H1 (cell line): ENCODE measurements around the gene PEX12. TPM values are rescaled to one million over a fixed set of nuclear protein-coding genes. Genes with fewer than 3 reads are reported as not detected.

ENCODE experiments used
- GABPA ChIP-seq: IDR thresholded peaks from 2 replicates; pipeline ENCODE4 v1.6.1; 2011; ENCODE audit warnings: mild to moderate bottlenecking, low read length, moderate library complexity, borderline replicate concordance; ENCODE audit not compliant: insufficient read depth
- NANOG ChIP-seq: IDR thresholded peaks from 2 replicates; pipeline ENCODE4 v1.6.1; 2011; ENCODE audit warnings: low read length, low read depth, mild to moderate bottlenecking, inconsistent platforms; ENCODE audit not compliant: insufficient read depth, poor library complexity, severe bottlenecking
- NRF1 ChIP-seq: IDR thresholded peaks from 2 replicates; pipeline ENCODE4 v1.6.1; 2011; ENCODE audit warnings: mild to moderate bottlenecking, low read depth, low read length, improper control_type of control experiment
- RAD21 ChIP-seq, 2 experiments: IDR thresholded peaks in 1 of 2; conservative IDR thresholded peaks in 1 of 2; 2 replicates each; pipeline ENCODE4 v1.6.1; 2011; ENCODE audit warnings: low read depth in 2 of 2, low read length in 2 of 2, improper control_type of control experiment in 1 of 2, inconsistent platforms in 1 of 2, mild to moderate bottlenecking in 1 of 2, moderate library complexity in 1 of 2
- RXRA ChIP-seq: IDR thresholded peaks from 2 replicates; pipeline ENCODE4 v1.6.1; 2011; ENCODE audit warnings: low read depth, mild to moderate bottlenecking, low read length, moderate library complexity; ENCODE audit not compliant: insufficient read depth
- USF2 ChIP-seq: IDR thresholded peaks from 2 replicates; pipeline ENCODE4 v1.6.1; 2011; ENCODE audit warnings: low read length, improper control_type of control experiment
- YY1 ChIP-seq: IDR thresholded peaks from 2 replicates; pipeline ENCODE4 v1.6.1; 2011; ENCODE audit warnings: low read depth, mild to moderate bottlenecking, low read length
- polyA plus RNA-seq, 7 experiments: library from polyadenylated mRNA; depleted of rRNA in 3 of 7; stranded (reverse) in 5 of 7; unstranded in 2 of 7; fragments of >200 nt in 5 of 7; fragments of 200-250 nt in 2 of 7; gene quantifications; 1 replicate in 5 of 7; 2 replicates in 1 of 7; 4 replicates in 1 of 7; pipeline versions ENCODE4 v1.2.1 to v1.2.3, GENCODE V29; 2011 to 2013; ENCODE audit warnings: missing spikeins in 2 of 7, mixed read lengths in 2 of 7
- total RNA-seq: library from RNA; stranded (reverse); fragmentation: NEBNext Ultra II Directional; extraction: Animal tissue kit (Norgen Biotek cat#: 25700); gene quantifications from 2 replicates; pipeline ENCODE4 v1.2.1, GENCODE V29; 2021

The PEX12 gene
- total and polyA plus RNA-seq, 2 of the 8 experiments (the other 6 are each of a cell fraction or from before 2014, with no cell fraction given) = 3.0 to 5.9 TPM

GRCh38 chr17:35555691-35556090 lies 22.7 kb downstream of the PEX12 start (continued):
- TF ChIP-seq NRF1 = no peak
- no peak for TF ChIP-seq RXRA
- TF ChIP-seq USF2 = no peak
- no peak for TF ChIP-seq GABPA
- TF ChIP-seq RAD21 (IDR thresholded peaks at IDR 0.05 in 1 of 2, conservative IDR thresholded peaks at IDR 0.05 in 1 of 2; ENCODE audit: low read depth in 2 of 2, low read length in 2 of 2) = peak; percentile 30 to 59; a peak in 3 of 4 replicates
- no peak for TF ChIP-seq YY1
- no peak for TF ChIP-seq NANOG
- TF ChIP-seq, all 59 proteins: peak for 2
